SU-DHL-6 (cell line): ENCODE results near the gene DOCK10.

Experiments
- EZH2phosphoT487 ChIP-seq: fragments of 200-600 bp; sonication (generic), shearing (Covaris generic); conservative IDR thresholded peaks from 2 replicates; pipeline ENCODE4 v1.6.1; 2018; ENCODE audit warnings: mild to moderate bottlenecking, antibody characterized with exemption, low read length, moderate library complexity, mixed read lengths
- TF ChIP-seq, protein P1 (sequence below): fragments of 200-600 bp; sonication (generic); IDR thresholded peaks from one replicate; pipeline ENCODE4 v1.5.1; 2017; ENCODE audit warnings: antibody characterized with exemption, mild to moderate bottlenecking, low read length, moderate library complexity; ENCODE audit not compliant: insufficient read depth, poor library complexity, severe bottlenecking

DNA sequence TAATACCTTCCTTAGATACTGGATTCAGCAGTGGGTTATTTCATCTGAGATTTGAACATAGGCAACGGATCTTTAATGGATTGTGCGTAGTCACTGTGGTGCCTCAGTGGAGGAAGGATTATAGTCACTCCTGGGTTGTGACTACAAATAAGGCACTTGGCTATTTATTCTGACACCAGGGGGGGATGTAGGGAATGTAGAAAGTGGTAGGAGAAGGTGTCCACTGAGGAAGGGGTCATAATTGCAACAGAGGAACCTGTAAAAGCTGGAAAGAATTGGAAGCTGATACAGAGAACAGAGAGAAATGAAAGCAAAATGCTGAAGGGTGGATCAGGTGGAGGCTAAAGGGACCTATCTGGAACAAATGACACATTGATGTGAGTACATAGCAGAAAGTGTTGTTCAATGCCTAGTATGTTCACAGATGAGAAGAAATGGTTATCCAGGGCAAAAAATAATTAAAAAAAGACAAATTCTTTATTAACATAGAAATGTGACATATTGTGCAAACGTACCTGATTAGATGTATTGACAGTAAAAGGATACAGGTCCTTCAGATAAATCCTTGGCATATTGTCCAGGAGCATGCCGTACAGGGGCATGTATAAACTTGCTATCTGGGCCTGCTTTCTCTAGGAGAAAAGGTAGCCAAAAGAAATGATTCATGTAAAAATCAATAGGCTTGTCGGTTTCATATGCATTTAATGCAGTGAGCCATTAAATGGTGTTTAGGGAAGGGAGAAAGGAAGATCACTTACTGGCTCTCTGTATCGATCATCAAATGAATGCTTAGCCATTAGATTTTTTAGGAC is 234.9 kb downstream of the DOCK10 start:
- TF ChIP-seq, protein P1, sequence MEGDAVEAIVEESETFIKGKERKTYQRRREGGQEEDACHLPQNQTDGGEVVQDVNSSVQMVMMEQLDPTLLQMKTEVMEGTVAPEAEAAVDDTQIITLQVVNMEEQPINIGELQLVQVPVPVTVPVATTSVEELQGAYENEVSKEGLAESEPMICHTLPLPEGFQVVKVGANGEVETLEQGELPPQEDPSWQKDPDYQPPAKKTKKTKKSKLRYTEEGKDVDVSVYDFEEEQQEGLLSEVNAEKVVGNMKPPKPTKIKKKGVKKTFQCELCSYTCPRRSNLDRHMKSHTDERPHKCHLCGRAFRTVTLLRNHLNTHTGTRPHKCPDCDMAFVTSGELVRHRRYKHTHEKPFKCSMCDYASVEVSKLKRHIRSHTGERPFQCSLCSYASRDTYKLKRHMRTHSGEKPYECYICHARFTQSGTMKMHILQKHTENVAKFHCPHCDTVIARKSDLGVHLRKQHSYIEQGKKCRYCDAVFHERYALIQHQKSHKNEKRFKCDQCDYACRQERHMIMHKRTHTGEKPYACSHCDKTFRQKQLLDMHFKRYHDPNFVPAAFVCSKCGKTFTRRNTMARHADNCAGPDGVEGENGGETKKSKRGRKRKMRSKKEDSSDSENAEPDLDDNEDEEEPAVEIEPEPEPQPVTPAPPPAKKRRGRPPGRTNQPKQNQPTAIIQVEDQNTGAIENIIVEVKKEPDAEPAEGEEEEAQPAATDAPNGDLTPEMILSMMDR: no peak
- TF ChIP-seq EZH2phosphoT487: no peak
